OCI-LY7 (cell line): ENCODE data around the gene KDM1B.
"Not testable (repeated sequence)": the region's sequence is repeated elsewhere in the genome, so short reads cannot be mapped to it uniquely, and the experiment has no call there.

Source experiments
- EZH2phosphoT487 ChIP-seq: fragments of 200-600 bp; sonication (generic); IDR thresholded peaks from 2 replicates; pipeline ENCODE4 v1.6.1; 2018; ENCODE audit warnings: low read depth, borderline replicate concordance, mild to moderate bottlenecking, mixed run types, antibody characterized with exemption, low read length, moderate library complexity, mixed read lengths
- TF ChIP-seq, protein P1 (sequence below): fragments of 200-600 bp; sonication (generic); conservative IDR thresholded peaks from 2 replicates; pipeline ENCODE4 v1.5.1; 2014; ENCODE audit warnings: mild to moderate bottlenecking, antibody characterized with exemption, low read length, moderate library complexity, mixed read lengths

DNA sequence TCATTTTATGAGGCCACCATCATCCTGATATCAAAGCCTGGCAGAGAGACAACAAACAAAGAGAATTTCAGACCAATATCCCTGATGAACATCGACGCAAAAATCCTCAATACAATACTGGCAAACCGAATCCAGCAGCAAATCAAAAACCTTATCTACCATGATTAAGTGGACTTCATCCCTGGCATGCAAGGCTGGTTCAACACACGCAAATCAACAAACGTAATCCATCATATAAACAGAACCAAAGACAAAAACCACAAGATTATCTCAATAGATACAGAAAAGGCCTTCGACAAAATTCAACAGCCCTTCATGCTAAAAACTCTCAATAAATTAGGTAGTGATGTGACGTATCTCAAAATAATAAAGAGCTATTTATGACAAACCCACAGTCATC, 76.6 kb downstream of the KDM1B start:
- TF ChIP-seq, protein P1, sequence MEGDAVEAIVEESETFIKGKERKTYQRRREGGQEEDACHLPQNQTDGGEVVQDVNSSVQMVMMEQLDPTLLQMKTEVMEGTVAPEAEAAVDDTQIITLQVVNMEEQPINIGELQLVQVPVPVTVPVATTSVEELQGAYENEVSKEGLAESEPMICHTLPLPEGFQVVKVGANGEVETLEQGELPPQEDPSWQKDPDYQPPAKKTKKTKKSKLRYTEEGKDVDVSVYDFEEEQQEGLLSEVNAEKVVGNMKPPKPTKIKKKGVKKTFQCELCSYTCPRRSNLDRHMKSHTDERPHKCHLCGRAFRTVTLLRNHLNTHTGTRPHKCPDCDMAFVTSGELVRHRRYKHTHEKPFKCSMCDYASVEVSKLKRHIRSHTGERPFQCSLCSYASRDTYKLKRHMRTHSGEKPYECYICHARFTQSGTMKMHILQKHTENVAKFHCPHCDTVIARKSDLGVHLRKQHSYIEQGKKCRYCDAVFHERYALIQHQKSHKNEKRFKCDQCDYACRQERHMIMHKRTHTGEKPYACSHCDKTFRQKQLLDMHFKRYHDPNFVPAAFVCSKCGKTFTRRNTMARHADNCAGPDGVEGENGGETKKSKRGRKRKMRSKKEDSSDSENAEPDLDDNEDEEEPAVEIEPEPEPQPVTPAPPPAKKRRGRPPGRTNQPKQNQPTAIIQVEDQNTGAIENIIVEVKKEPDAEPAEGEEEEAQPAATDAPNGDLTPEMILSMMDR: not testable (repeated sequence)
- not testable (repeated sequence) for TF ChIP-seq EZH2phosphoT487
